Measurements from ENCODE around the gene MFNG. TPM values are rescaled to one million over a fixed set of nuclear protein-coding genes. Genes with fewer than 3 reads are reported as not detected.
"Not testable (repeated sequence)": the region's sequence is repeated elsewhere in the genome, so short reads cannot be mapped to it uniquely, and the experiment has no call there.

The MFNG gene, protein sequence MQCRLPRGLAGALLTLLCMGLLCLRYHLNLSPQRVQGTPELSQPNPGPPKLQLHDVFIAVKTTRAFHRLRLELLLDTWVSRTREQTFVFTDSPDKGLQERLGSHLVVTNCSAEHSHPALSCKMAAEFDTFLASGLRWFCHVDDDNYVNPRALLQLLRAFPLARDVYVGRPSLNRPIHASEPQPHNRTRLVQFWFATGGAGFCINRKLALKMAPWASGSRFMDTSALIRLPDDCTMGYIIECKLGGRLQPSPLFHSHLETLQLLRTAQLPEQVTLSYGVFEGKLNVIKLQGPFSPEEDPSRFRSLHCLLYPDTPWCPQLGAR
- 20.7 TPM for total RNA-seq (ENCODE audit: insufficient read depth, low replicate concordance)

DNA sequence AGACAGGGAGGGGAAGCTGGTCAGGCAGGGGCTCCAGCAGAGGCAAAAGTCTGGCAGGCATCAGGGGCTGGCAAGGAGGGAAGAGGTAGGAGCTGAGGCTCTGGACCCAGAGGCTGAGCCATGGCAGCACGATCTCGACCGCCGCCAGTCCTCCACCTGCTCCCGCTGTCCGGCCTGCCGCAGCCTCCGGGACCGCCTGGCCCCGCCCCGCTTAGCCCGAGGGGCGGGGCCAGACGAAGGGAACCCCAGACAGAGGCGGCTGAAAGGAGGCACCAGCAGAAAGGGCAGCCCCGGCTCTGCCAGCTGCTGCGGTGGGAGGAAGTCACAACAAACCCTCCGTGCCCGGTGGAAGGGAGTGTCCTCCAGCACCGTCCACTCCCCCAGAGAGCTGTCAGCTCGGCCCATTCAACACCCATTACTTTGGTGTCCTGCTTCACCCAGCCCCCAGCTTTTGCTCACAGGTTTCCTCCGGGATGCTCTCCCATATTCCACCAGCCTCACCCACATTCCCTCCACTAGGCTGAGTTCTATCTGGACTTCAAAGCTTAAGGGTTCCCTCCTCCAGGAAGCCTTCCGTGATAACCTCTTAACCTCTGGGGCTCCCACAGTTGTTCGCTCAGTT, at the start of gene MFNG:
TSS of gene MFNG (minus strand) at position 161 of the 622 bp plus-strand sequence. CDS start 207 bp downstream, outside the sequence.
- peak; percentile 50 for DNase-seq (ENCODE audit: low spot score)

DNA sequence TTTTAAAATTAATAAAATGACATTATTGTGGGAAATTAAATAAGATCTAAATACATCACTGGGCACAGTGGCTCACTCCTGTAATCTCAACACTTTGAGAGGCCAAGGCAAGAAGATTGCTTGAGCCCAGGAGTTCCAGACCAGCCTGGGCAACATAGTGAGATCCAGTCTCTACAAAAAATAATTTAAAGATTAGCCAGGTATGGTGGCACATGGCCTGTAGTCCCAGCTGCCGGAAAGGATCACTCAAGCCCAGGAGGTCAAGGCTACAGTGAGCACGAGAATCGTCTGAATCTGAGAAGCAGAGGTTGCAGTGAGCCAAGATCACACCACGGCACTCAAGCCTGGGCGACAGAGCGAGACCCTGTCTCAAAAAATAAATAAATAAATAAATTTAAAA, 49.0 kb upstream of the MFNG start:
- DNase-seq (ENCODE audit: low spot score): no peak

DNA sequence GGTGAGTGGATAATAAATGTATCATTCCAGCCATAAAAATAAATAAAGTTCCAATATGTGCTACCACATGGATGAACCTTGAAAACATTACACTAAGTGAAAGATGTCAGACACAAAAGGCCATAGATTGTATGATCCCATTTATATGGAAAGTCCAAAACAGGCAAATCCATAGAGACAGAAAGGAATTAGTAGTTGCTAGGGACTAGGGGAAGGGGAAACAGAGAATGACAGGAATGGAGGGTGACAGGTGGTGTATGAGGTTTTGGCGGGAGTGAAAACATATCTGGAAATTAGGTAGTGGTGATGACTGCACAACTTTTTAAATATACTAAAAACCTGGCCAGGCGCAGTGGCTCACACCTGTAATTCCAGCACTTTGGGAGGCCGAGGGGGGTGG, 48.3 kb upstream of the MFNG start:
- DNase-seq (ENCODE audit: low spot score): no peak

DNA sequence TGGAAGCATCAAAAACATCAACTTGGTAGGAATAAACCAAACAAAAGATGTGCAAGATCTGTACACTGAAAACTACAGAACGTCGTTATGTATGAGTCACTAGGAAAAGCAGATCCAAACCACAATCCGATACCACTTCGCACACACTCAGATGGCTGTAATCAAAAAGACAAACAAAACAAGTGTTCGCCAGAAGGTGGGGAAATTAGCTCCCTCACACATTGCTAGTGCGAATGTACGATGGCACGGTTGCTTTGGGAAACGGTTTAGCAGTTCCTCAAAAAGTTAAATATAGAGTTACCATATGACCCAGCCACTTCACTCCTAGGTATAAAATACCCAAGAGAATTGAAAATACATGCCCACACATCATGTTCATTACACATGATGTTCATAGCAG, 47.8 kb upstream of the MFNG start:
- no peak for DNase-seq (ENCODE audit: low spot score)

DNA sequence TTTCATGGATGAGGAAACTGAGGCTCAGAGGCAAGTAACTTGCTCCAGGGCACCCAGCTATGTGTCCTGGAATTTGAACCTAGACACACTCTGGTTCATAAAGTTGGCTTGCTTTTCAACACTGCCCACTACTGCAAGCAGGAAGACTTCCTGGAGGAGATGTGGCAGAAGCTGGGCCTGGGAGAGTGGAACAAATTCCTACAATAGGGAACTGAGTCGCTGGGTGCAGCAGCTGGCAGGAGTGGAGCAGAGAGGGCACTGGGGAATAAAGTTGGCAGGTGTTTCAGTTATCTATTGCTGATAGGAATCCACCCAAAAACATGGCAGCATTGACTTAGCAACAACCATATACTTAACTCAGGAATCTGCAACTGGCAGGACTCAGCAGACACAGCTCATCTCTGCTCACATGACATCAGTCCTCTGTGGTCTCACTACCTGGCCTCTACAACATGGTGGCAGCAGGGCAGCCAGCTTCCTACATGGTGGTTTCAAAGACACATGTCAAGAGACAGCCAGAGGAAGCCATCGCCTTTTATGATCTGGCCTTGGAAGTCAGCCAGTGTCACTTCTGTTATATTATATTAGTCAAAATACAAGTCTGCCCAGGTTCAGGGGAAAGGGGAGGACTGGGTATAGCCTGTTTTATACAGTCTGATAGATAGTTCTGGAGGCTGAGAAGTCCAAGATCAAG, 43.6 kb upstream of the MFNG start:
- DNase-seq (ENCODE audit: low spot score): no peak

DNA sequence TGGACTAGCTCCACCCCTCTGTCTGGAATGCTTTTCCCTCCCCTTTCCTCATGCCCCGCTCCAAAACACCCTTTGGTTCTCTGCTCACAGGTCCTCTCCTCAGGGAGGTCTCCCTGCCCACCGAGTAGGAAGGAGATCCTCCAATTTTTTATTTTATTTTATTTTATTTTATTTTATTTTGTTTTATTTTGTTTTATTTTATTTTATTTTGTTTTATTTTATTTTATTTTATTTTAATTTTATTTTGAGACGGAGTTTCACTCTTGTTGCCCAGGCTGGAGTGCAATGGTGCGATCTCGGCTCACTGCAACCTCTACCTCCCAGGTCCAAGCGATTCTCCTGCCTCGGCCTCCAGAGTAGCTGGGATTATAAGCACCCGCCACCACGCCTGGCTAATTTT, 41.8 kb upstream of the MFNG start:
- DNase-seq (ENCODE audit: low spot score): not testable (repeated sequence)

DNA sequence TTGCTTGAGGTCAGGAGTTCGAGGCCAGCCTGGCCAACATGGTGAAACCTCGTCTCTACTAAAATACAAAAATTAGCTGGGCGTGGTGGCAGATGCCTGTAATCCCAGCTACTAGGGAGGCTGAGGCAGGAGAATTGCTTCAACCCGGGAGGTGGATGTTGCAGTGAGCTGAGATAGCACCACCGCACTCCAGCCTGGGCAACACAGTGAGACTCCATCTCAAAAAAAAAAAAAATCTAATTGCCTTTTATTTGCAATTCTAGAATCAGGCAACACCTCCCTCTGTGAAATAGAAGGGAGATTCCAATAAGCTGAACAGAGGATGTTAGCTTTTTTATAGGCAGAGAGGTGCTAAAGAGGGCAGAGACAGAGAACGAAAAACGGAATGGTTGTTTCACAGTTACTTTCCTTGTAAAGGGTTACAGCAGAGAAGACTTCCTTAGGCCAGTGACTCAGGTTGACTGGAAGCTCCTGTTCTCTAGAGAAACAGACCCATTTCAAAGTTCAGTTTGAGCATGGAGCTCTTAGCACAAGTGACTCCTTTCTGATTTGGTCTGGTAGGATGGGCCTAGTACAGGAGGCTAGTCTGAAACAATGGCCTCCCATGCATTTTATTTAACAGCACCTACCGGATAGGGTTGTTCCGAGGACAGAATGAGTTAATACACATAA, 41.0 kb upstream of the MFNG start:
- DNase-seq (ENCODE audit: low spot score): not testable (repeated sequence)

DNA sequence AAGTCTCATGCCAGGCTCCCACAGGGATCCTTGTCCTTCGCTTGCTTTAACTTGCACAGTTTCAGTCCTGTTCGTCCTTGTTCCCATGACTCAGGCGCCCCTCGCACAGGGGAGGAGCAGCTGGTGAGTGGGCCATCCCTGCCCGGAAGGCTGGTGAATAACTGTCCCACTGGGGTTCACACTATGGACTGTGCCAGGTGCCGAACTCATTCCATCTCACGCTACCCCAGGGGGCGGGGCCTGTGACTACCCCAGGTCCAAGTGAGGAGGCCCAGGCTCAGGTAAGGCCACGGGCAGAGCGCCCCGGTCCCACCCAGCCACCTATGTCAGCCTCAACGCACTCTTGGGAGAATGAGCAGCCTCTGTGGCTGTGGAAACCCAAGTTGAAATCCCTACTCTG, 40.2 kb upstream of the MFNG start:
- no peak for DNase-seq (ENCODE audit: low spot score)

DNA sequence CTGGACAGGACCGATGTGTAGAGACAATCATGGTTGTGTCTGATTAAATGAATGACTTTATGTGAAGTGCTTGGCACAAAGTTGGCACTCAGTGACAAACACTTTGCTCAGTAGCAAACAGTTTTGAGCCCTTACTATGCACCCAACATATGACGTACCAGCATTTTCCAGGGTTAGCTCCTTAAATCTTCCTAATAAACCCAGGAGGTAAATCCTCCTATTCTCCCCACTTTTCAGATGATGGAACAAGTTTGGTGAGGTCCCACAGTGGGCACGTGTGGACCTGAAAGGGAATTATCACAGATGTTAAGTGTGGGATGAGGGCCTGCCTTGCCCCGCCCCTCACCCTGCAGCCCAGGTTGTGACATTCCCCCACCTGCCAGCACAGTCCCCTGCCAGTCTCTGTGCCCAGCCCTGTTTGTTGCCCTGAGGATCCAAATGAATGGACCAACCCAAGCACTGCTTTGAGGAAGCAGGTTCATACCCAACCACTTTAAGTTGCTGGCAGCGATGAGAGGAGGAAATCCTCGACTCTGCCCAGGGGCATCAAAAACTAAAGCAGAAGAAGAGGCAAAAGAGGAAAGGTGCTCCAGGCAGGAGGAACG, 39.7 kb upstream of the MFNG start:
- DNase-seq (ENCODE audit: low spot score): no peak

DNA sequence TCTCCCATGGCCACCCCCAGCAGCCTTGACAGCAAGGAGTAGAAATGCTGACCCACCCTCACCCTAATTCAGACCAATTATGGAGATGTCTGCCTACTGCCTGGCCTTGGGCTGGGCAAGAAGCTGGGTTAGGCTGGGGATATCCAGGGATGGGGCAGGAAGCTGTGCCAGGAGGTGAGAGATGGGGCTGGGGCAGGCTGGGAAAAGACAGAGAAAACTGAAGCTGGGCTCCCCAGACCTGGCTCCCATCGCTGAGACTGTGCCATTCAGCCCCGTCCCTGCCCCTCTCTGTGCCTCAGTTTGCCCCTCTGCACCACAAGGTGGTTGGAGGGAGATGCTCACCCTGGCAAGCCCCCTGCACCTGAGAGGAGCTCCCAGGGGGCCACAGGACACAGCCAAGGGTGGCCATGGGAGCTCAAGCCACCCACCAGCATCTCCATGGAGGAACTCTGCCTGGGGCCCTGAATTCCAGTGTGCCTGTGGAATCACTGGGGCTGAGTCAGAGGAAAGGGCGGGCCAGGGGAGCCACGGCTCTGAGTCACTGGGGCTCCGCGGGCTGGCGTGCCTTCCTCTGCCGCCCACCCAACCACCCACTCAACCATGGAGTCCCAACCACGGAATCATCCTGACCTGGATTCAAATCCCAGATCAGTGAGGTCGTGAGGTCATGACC, 39.0 kb upstream of the MFNG start:
- DNase-seq (ENCODE audit: low spot score): no peak

DNA sequence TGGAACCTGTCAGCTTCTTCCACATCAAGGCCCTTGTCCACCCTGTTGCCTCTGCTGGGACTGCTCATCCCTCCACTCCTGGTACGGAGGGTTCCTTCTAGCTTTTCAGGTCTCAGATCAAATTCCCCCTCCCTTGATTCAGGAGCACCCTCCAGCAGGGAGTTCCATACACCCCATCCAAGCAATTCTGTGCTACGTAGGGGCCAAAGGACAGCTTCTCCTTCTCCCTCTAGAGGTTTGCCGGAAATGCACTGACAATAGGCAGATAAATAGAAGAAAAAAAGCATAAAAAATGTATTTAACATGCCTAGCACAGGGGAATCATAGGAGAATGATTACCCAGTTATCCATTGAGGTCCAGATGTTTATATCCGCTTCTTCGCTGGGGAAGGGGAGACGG, 36.3 kb upstream of the MFNG start:
- no peak for DNase-seq (ENCODE audit: low spot score)

DNA sequence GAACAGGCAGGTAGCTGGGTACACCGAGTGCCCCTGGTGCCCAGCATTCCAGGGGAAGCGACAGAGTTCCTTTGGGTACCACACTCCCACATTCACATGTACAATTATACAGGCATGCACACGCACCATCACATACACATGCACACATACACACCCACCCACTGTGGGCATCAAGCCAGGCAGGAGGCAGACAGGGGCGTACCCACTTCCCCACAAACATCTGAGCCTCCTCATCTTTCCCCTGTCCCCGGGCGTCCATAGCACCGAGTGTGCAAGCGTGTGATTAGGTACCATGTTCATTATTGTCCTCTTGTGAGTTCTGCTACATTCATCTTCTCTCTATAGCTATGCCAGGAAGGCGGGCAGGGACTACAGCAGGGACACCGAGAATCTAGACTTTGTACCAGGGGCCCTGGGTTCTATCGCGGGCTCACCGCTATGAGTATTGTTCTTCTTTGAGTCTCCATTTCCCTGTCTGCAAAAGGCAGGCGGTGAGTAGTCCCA, 35.1 kb upstream of the MFNG start:
- DNase-seq (ENCODE audit: low spot score): no peak

DNA sequence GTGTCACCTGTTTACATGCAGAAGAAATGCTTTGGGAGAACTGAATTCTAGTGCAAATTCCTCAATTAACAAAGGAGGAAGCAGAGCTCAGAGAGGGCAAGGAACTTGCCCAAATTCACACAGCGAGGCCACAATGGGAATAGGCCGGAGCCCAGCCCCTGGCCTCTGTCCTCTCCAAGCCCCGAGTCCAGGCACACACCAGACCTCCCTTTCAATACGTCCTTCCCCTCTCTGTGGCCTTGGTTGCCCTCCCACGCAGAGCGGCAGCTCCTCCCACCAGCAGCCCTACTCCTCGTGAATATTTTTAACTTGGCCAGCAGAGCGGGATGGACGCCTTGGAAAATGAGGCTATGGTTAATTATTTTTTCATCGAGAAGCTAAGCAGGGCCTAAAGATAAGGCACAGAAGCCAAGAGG, 34.6 kb upstream of the MFNG start:
- DNase-seq (ENCODE audit: low spot score): no peak

DNA sequence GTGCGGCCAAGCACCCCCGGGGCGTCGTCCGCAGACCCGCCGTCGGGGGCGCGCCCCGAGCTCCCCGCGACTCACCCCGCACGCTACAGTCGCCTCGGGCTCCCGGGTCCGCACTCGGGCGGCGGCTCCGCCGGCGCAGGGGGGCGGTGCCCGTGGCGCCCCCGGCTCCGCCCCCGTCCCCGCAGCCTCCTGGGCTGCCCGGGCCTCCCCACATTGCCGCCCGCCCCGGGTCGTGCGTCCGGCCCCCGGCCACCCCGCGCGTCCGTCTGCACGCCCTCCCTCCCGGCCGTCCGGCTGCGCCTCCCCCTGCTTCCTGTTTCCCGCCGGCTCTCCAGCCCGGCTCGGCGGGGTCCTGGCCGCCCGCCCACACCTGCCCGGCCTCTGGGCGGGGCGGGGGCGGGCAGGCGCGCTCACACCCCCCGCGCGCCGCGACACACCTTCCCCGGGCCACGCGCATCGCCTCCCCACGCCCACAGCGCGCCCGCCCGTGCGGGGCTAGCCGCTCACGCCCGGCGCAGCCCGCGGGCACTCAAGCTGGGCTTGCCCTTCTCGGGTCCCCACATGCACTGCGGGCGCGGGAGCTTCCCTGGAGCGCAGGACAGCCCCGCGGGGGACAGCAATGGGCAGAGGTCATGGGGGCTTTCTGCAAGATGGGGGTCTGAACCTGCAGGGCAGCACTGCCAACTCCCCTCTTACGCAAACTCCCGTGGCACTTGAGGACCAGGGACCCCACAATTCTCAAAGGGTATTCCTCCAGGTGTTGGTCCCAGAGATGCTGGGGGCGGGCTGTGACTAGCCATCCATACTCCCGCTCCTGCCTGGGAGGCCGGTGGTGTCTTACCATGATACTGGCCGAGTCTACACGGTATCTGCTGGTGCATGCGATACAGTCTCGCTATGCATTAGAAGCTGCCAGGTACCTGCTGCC, 33.3 kb upstream of the MFNG start, which contains the start of gene CARD10:
TSS of gene CARD10 (minus strand) at position 148 of the 928 bp plus-strand sequence. CDS start 215 bp downstream, outside the sequence.
- no peak for DNase-seq (ENCODE audit: low spot score)

DNA sequence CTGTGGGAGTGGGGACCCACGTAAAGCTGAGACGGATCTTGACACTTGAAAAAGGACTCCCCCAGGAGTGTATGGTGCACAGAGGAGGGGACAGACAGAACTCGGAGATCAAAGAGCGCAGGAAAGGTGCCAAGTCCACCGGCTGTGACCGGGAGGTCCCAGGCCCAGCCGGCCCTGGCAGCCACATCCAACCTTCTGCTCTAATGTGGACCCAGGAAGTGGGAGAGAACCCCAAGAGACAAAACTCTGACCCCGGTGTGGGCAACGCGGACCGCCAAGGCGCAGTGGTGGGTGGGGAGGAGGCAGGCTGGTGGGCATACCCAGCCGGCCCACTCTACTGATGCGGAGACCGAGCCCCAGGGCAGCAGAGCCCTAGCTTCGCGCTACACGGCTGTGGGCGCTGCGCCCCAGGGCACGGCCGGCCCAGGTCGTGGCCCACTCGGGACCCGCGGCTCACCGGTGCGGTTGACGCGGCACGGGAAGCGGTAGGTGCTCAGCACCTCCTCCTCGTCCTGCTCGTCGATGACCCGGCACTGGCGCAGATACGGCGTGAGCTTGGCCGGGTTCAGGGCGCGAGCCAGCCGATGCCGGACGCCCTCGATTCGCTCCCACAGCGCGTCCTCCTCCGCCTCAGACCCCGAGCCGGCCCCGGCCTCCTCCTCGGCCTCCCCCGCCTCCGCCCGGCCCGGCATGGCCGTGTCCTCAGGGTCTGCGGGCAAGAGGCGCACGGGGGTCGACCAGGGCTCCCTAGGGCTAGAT, 32.5 kb upstream of the MFNG start:
- no peak for DNase-seq (ENCODE audit: low spot score)

DNA sequence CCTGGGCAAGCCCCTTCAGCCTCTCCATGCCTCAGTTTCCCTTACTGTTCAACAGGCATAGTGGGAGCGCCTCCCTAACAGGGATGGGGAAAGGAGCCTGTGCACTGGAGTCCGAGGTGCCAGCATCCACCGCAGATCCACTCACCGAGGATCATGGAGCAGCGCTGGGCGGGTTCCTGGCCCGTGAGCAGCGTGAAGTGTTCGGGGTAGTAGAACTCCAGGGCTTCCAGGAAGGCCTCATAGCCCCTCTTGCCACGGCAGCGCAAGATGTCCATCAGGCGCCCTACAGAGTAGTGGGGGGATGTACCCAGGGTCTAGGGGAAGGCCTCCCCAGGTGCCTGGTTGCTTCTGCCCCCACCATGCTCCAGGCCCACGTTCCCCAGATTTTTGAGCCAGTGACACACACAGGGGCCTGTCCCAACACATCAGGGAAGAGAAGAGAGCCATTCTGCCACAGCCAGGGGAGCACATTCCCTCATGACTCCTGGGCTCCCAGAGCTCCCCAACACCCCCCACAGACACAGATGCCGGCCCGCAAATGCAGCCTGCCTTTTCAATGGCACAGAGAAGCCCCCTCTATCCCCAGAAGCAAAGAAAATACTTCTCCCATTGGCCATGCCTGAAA, 31.8 kb upstream of the MFNG start:
- no peak for DNase-seq (ENCODE audit: low spot score)

DNA sequence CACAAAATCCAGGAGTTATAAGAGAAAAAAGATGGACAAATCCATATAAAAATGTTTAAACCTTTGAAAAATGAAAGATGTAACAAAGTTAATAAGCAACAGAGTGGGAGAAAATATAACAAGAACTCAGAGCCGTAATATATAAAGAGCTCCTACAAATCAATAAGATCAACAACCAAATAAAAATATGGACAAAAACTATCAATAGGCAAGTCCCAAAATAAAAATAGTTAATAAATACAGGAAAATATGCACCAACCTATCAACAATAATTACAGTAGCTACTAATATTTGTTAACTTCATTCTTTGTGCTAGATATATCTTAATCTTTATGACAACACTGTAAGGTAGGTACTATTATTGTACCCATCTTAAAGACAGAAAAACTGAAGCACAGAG, 30.3 kb upstream of the MFNG start:
- no peak for DNase-seq (ENCODE audit: low spot score)

DNA sequence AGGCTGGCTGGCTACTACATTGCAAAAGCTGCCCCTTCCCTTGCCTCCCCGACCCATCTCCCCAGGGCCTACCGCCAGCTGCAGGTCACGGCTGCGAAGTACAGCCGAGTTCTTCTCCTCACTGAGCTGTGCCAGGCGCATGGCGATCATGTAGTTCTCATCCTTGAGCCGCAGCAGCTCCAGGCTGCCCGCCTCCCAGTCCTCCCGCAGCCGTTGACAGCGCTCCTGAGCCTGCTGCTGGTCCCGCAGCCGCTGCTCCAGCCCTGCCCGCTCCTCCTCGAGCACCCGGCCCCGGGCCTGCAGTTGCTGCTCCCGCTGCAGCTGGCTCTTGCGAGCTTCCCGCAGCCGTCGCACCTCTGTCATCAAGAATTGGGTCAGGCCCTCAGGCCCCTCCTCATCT, 29.7 kb upstream of the MFNG start:
- no peak for DNase-seq (ENCODE audit: low spot score)
